GM21390 (cell line): ENCODE results near the gene EGFR.

Experiments
- ATAC-seq: cut with Tn5 transposase; IDR thresholded peaks from one replicate; pipeline ENCODE4 v1.9.1; 2021; ENCODE audit not compliant: unreplicated experiment

Gene EGFR

GRCh38 chr7:55060636-55061022 lies 41.8 kb downstream of the EGFR start:
- ATAC-seq: no peak

- ATAC-seq: no peak
Measured at GRCh38 chr7:55061726-55062499, 43.1 kb downstream of the EGFR start.

DNA sequence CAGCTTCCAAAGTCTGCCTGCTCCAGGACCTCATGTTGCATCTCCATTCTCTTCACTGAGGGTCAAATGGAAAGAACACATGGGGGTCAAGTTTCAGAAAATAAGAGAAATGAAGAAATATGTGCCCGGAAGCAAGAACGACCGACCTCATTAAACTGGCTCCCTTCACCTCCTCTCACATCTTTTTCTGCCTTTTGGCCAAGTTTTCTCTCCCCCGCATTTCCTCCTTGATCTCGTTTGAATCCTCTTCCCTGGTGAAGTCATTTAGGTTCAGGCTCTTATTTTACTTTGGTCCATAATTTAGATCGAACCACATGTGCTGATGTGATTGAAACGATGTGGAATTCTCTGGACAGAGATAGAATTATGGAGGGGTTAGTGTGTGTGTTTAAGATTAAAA lies 44.2 kb downstream of the EGFR start:
- ATAC-seq: no peak

- ATAC-seq: no peak
Measured at GRCh38 chr7:55063633-55064032, 44.8 kb downstream of the EGFR start.

DNA sequence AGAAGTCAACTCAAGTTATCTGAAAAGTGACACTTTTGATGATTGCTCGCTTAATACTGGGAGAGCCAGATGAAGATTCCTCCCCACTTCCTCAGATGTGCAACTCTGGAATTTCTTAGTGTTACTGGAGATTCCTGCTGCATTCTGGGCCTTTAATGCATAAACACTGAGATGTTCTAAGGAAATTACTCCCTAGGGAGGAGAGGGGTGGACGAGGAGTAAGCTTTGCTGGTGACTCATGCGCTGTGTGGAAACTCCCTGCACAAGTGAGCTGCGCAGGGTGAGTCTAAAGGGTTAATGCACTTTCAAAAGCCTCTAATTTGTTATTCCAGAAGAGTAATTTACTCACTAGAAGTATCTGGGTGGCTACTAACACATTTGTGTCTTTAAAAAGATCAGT lies 46.3 kb downstream of the EGFR start:
- no peak for ATAC-seq

- ATAC-seq: no peak
Measured at GRCh38 chr7:55065511-55066229, 46.9 kb downstream of the EGFR start.

GRCh38 chr7:55066524-55066923 lies 47.7 kb downstream of the EGFR start:
- no peak for ATAC-seq

- no peak for ATAC-seq
Measured at GRCh38 chr7:55066938-55067337, 48.1 kb downstream of the EGFR start.

GRCh38 chr7:55067748-55068147 lies 48.9 kb downstream of the EGFR start:
- ATAC-seq: no peak

- ATAC-seq: no peak
Measured at GRCh38 chr7:55069271-55069792, 50.5 kb downstream of the EGFR start.

GRCh38 chr7:55070271-55070743 lies 51.5 kb downstream of the EGFR start:
- no peak for ATAC-seq

DNA sequence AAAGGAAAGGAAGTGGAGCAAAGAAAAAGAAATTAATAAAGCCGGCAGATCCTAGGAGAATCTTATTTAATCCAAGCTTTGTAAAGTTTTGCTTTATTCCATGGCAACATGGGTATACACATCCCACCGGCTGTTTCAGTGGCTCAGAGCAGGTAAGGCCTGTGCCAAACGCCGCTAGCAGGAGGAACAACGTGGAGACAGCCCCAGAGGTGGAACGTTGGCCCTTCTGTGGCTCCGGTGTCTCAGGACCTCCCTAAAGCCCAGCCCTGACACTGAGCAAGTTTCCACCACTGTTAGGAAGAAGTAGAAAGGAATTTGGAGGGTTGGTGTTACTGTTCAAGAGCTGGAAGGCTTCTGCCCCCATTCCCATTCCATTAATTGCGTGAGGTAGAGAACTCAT lies 52.0 kb downstream of the EGFR start:
- ATAC-seq: no peak

GRCh38 chr7:55071411-55072175 lies 52.8 kb downstream of the EGFR start:
- no peak for ATAC-seq

GRCh38 chr7:55072251-55072650 lies 53.4 kb downstream of the EGFR start:
- no peak for ATAC-seq

DNA sequence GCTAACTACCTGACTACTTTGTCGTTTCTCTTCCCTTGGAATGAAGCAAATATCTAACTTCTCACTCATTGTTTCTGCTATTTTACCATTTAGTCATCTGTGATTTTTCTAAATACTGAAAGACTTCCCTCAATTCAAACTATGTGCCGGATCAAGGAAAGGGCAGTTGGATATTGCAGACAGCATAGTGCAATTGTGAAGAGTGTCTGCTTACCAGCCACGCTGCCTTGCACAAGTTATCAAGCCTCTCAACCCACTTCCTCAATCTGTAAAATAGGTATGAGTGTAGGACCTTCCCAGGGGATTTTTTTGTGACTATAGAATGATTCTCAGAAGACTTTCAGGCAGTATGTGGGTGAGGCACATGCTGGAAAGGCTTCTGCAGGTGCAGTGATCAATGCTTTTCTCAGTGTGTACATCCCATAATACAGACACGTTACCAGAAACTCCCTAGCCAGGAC lies 54.3 kb downstream of the EGFR start:
- ATAC-seq: peak; percentile 49

DNA sequence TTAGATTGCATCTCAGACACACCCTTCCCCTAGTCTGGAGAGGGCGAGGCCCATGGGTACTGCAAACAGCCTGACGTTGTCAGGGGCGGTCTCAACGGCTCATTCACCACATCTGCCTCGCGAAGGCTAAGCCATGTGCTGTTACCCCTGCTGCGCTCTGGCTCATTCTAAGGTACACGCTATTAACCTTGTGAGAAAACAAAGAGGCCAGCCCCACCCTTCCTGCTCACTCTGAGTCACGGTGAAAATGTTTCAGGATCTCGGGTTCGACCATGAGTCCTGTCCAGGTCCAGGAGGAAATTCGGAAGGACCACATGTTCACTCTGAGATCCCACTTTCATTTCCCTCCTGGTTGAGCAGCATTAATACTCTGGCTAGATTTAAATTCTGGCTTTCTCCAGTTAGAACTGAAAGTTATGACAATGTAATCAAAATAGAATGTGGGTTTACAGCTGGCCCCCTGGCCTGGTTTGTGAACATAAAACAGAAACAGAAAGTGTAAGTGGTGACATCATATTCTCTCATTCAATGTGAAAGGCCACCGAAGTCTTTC lies 55.2 kb downstream of the EGFR start:
- ATAC-seq: peak; percentile 90

DNA sequence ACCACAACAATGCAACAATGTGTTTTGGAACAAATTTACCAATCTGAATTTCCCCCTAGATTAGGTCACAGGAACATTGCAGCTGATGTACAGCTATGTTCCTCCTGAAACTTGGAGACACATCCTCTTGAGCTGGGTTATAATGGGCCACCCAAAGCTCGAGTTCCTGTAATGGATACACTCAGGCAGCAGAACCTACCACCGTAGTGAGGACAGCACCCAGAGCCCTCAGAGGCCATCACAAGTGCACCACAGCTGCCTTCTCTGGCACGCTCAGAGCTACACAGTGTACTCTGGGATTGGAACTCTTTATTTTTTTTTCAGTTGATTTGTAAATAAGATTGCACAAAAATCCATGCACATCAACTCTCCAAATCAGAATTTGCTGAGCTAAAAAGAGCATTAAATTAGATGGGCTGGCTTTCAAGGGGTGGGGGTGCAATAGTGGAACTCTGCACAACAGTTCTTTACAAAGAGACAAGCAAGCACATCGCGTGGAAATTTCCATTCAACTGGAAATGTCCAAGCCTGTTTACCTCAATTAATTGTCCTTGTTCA lies 56.7 kb downstream of the EGFR start:
- no peak for ATAC-seq

GRCh38 chr7:55077561-55078410 lies 59.0 kb downstream of the EGFR start:
- ATAC-seq: no peak

GRCh38 chr7:55078465-55079372 lies 59.9 kb downstream of the EGFR start:
- ATAC-seq: no peak
